Thymus (tissue), 11 donors: ENCODE results near the gene CHIA. TPM values are rescaled to one million over a fixed set of nuclear protein-coding genes. Genes with fewer than 3 reads are reported as not detected.

Experiments
- DNase-seq, 9 donors: peaks; one replicate each; pipeline ENCODE4 v3.0.0-alpha.2; 2013; ENCODE audit warnings: low spot score in 9 of 9, low read depth in 6 of 9, missing footprints in 1 of 9
- H3K27ac ChIP-seq, 2 donors: one replicate each; pipeline ENCODE4 v1.5.1; 2013; ENCODE audit warnings: control low read depth in 1 of 2, low read depth in 1 of 2, low read length in 1 of 2, mild to moderate bottlenecking in 1 of 2, moderate library complexity in 1 of 2
- H3K27me3 ChIP-seq, 2 donors: one replicate each; pipeline ENCODE4 v1.5.1; 2013; ENCODE audit warnings: low read length in 1 of 2; ENCODE audit not compliant: control insufficient read depth in 2 of 2, insufficient read depth in 1 of 2
- H3K36me3 ChIP-seq, 2 donors: one replicate each; pipeline ENCODE4 v1.5.1; 2013; ENCODE audit warnings: low read length in 1 of 2, mild to moderate bottlenecking in 1 of 2, moderate library complexity in 1 of 2; ENCODE audit not compliant: control insufficient read depth in 2 of 2, insufficient read depth in 2 of 2
- H3K4me1 ChIP-seq, 2 donors: one replicate each; pipeline ENCODE4 v1.5.1; 2013; ENCODE audit warnings: low read length in 2 of 2; ENCODE audit not compliant: control insufficient read depth in 2 of 2, insufficient read depth in 2 of 2
- H3K4me3 ChIP-seq, 2 donors: one replicate each; pipeline ENCODE4 v1.5.1; 2013; ENCODE audit warnings: low read length in 2 of 2, control low read depth in 1 of 2, mild to moderate bottlenecking in 1 of 2
- H3K9me3 ChIP-seq, 2 donors: one replicate each; pipeline ENCODE4 v1.5.1; 2013; ENCODE audit warnings: low read length in 1 of 2, mild to moderate bottlenecking in 1 of 2; ENCODE audit not compliant: control insufficient read depth in 2 of 2, insufficient read depth in 1 of 2
- WGBS: extraction: QIAGEN DNeasy Blood & Tissue Kit; methylation state at CpG from one replicate; pipeline ENCODE4 v1.1.7; 2013; 5-methylcytosine and 5-hydroxymethylcytosine counted together
- polyA plus RNA-seq: library from polyadenylated mRNA; stranded (reverse); fragments of 200-250 nt; gene quantifications from one replicate; pipeline ENCODE4 v1.2.3, GENCODE V29; 2013
- total RNA-seq: library from RNA; stranded (reverse); fragments of 120-200 nt; gene quantifications from one replicate; pipeline ENCODE4 v1.2.4, GENCODE V29; 2013
- donor health status: healthy.

The CHIA gene
- total and polyA plus RNA-seq, 2 donors = 0.05 to 0.30 TPM

- DNase-seq = no peak
- H3K27me3 ChIP-seq = peaks cover 8 to 20% of the 10 kb centered on the region in 2 donors
Measured at GRCh38 chr1:111275780-111276433, 14.7 kb upstream of the CHIA start.

GRCh38 chr1:111279144-111279543 lies 11.5 kb upstream of the CHIA start:
- 80% methylated on average over 4 of the region's 4 CpGs for WGBS
- Histone ChIP-seq H3K4me3 (no peak overlapping the region), H3K36me3 (no peaks in the 10 kb centered on the region), H3K27me3 (no peaks in the 10 kb centered on the region), H3K4me1 (no peaks in the 10 kb centered on the region), H3K9me3 (no peaks in the 10 kb centered on the region), H3K27ac (no peak overlapping the region)
- no peak for DNase-seq

More at GRCh38 chr1:111275780-111276433, 14.7 kb upstream of the CHIA start:
- Histone ChIP-seq H3K4me3 (no peak overlapping the region), H3K4me1 (peaks cover 1 to 4% of the 10 kb centered on the region in 2 donors), H3K36me3 (no peaks in the 10 kb centered on the region), H3K9me3 (peaks cover 0 to 2% of the 10 kb centered on the region in 2 donors), H3K27ac (no peak overlapping the region)

GRCh38 chr1:111280267-111280666 lies 10.4 kb upstream of the CHIA start:
- Histone ChIP-seq H3K4me3 (no peak overlapping the region), H3K27ac (no peak overlapping the region), H3K9me3 (no peaks in the 10 kb centered on the region), H3K27me3 (no peaks in the 10 kb centered on the region), H3K4me1 (no peaks in the 10 kb centered on the region), H3K36me3 (no peaks in the 10 kb centered on the region)
- DNase-seq = no peak

GRCh38 chr1:111281411-111281810 lies 9.2 kb upstream of the CHIA start:
- Histone ChIP-seq H3K4me1 (no peaks in the 10 kb centered on the region), H3K36me3 (no peaks in the 10 kb centered on the region), H3K9me3 (no peaks in the 10 kb centered on the region), H3K27me3 (no peaks in the 10 kb centered on the region), H3K4me3 (no peak overlapping the region), H3K27ac (no peak overlapping the region)
- 97% methylated on average over 5 of the region's 5 CpGs for WGBS
- no peak for DNase-seq

GRCh38 chr1:111283838-111284237 lies 6.8 kb upstream of the CHIA start:
- Histone ChIP-seq H3K4me1 (no peaks in the 10 kb centered on the region), H3K27me3 (no peaks in the 10 kb centered on the region), H3K9me3 (no peaks in the 10 kb centered on the region), H3K36me3 (no peaks in the 10 kb centered on the region), H3K4me3 (no peak overlapping the region), H3K27ac (no peak overlapping the region)
- DNase-seq = no peak

- DNase-seq = no peak
- no peaks in the 10 kb centered on the region for H3K36me3 ChIP-seq
- no peaks in the 10 kb centered on the region for H3K27me3 ChIP-seq
- no peaks in the 10 kb centered on the region for H3K4me1 ChIP-seq
- H3K9me3 ChIP-seq = no peaks in the 10 kb centered on the region
- 93% methylated on average over 2 of the region's 2 CpGs for WGBS
- no peak overlapping the region for H3K4me3 ChIP-seq
- H3K27ac ChIP-seq = no peak overlapping the region
Measured at GRCh38 chr1:111285879-111286278, 4.8 kb upstream of the CHIA start.

GRCh38 chr1:111286912-111287311 lies 3.7 kb upstream of the CHIA start:
- 32% methylated on average over 1 of the region's 1 CpG for WGBS

GRCh38 chr1:111289371-111289770 lies 1.3 kb upstream of the CHIA start:
- no peak for DNase-seq
- no peaks in the 10 kb centered on the region for H3K27me3 ChIP-seq
- H3K27ac ChIP-seq = no peak overlapping the region
- WGBS = 65% methylated on average over 5 of the region's 5 CpGs
- H3K9me3 ChIP-seq = no peaks in the 10 kb centered on the region
- H3K4me1 ChIP-seq = no peaks in the 10 kb centered on the region
- no peaks in the 10 kb centered on the region for H3K36me3 ChIP-seq
- no peak overlapping the region for H3K4me3 ChIP-seq

More at GRCh38 chr1:111286912-111287311, 3.7 kb upstream of the CHIA start:
- Histone ChIP-seq H3K9me3 (no peaks in the 10 kb centered on the region), H3K27ac (no peak overlapping the region), H3K27me3 (no peaks in the 10 kb centered on the region), H3K4me3 (no peak overlapping the region), H3K4me1 (no peaks in the 10 kb centered on the region), H3K36me3 (no peaks in the 10 kb centered on the region)
- no peak for DNase-seq

GRCh38 chr1:111290104-111290503 lies 547 bp upstream of the CHIA start:
- Histone ChIP-seq H3K4me3 (no peak overlapping the region), H3K36me3 (no peaks in the 10 kb centered on the region), H3K27me3 (no peaks in the 10 kb centered on the region), H3K9me3 (no peaks in the 10 kb centered on the region), H3K27ac (no peak overlapping the region), H3K4me1 (no peaks in the 10 kb centered on the region)
- DNase-seq = no peak
- 83% methylated on average over 3 of the region's 3 CpGs for WGBS
